Right hindlimb (tissue), 1 donor: Measurements from ENCODE around the gene ELAPOR1.

ENCODE experiments used
- DNase-seq: peaks from one replicate; pipeline ENCODE4 v3.0.0-alpha.2; 2018

ELAPOR1 gene

GRCh38 chr1:109113590-109114341, at the start of gene ELAPOR1:
TSS of gene ELAPOR1 (plus strand) at chr1:109114115. CDS start at chr1:109114184, 69 bp downstream.
- peak; percentile 53 for DNase-seq

GRCh38 chr1:109065137-109065536, 48.8 kb upstream of the ELAPOR1 start:
- no peak for DNase-seq

- DNase-seq: no peak
Measured at GRCh38 chr1:109067883-109068282, 46.0 kb upstream of the ELAPOR1 start.

- DNase-seq: no peak
Measured at GRCh38 chr1:109069294-109069693, 44.6 kb upstream of the ELAPOR1 start.

- DNase-seq: peak; percentile 97
Measured at GRCh38 chr1:109075531-109076490, 38.1 kb upstream of the ELAPOR1 start, which contains the start of gene TAF13. TSS of gene TAF13 (minus strand) at chr1:109076003. CDS start at chr1:109075947, 56 bp downstream.

GRCh38 chr1:109078317-109078716, 35.6 kb upstream of the ELAPOR1 start:
- no peak for DNase-seq

GRCh38 chr1:109079240-109079622, 34.7 kb upstream of the ELAPOR1 start:
- no peak for DNase-seq

GRCh38 chr1:109080441-109081082, 33.4 kb upstream of the ELAPOR1 start:
- no peak for DNase-seq

GRCh38 chr1:109083501-109083900, 30.4 kb upstream of the ELAPOR1 start:
- no peak for DNase-seq

GRCh38 chr1:109083923-109084322, 30.0 kb upstream of the ELAPOR1 start:
- DNase-seq: no peak

- no peak for DNase-seq
Measured at GRCh38 chr1:109084563-109085517, 29.1 kb upstream of the ELAPOR1 start.

GRCh38 chr1:109089242-109090015, 24.5 kb upstream of the ELAPOR1 start:
- peak; percentile 71 for DNase-seq

- DNase-seq: peak; percentile 96
Measured at GRCh38 chr1:109090196-109091077, 23.5 kb upstream of the ELAPOR1 start, which contains the start of gene TMEM167B. TSS of gene TMEM167B (plus strand) at chr1:109090764. CDS start at chr1:109090873, 109 bp downstream.

GRCh38 chr1:109091078-109091838, 22.7 kb upstream of the ELAPOR1 start:
- no peak for DNase-seq

- no peak for DNase-seq
Measured at GRCh38 chr1:109091839-109092193, 22.1 kb upstream of the ELAPOR1 start.

GRCh38 chr1:109094377-109094803, 19.5 kb upstream of the ELAPOR1 start:
- DNase-seq: no peak

- DNase-seq: no peak
Measured at GRCh38 chr1:109094871-109095270, 19.0 kb upstream of the ELAPOR1 start.

GRCh38 chr1:109095631-109096030, 18.3 kb upstream of the ELAPOR1 start:
- DNase-seq: no peak

- no peak for DNase-seq
Measured at GRCh38 chr1:109096120-109096519, 17.8 kb upstream of the ELAPOR1 start.
